ENCODE data around the gene DKKL1.

Gene DKKL1

GRCh38 chr19:49378512-49378911 lies 14.8 kb downstream of the DKKL1 start:
- ATAC-seq, result no peak
- TF ChIP-seq, protein P1, sequence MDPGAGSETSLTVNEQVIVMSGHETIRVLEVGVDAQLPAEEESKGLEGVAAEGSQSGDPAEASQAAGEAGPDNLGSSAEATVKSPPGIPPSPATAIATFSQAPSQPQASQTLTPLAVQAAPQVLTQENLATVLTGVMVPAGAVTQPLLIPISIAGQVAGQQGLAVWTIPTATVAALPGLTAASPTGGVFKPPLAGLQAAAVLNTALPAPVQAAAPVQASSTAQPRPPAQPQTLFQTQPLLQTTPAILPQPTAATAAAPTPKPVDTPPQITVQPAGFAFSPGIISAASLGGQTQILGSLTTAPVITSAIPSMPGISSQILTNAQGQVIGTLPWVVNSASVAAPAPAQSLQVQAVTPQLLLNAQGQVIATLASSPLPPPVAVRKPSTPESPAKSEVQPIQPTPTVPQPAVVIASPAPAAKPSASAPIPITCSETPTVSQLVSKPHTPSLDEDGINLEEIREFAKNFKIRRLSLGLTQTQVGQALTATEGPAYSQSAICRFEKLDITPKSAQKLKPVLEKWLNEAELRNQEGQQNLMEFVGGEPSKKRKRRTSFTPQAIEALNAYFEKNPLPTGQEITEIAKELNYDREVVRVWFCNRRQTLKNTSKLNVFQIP (CRISPR knock-in tag; IDR thresholded peaks at IDR 0.05; ENCODE audit: borderline replicate concordance, low read depth), result no peak
- TF ChIP-seq CREB5 (CRISPR knock-in tag; IDR thresholded peaks at IDR 0.05; ENCODE audit: low read depth) (no peak), RARB (CRISPR knock-in tag; IDR thresholded peaks at IDR 0.05) (no peak), GLIS3 (CRISPR knock-in tag; IDR thresholded peaks at IDR 0.05) (no peak), TOX (CRISPR knock-in tag; IDR thresholded peaks at IDR 0.05; ENCODE audit: borderline replicate concordance) (no peak), ZC3H10 (CRISPR knock-in tag; IDR thresholded peaks at IDR 0.05) (no peak), SNAI2 (CRISPR knock-in tag; IDR thresholded peaks at IDR 0.05) (no peak), ZNF8 (CRISPR knock-in tag; IDR thresholded peaks at IDR 0.05) (no peak), BACH2 (CRISPR knock-in tag; IDR thresholded peaks at IDR 0.05; ENCODE audit: borderline replicate concordance) (no peak), ISL1 (CRISPR knock-in tag; IDR thresholded peaks at IDR 0.05) (no peak), TCF4 (CRISPR knock-in tag; IDR thresholded peaks at IDR 0.05; ENCODE audit: borderline replicate concordance) (no peak), PATZ1 (CRISPR knock-in tag; IDR thresholded peaks at IDR 0.05; ENCODE audit: borderline replicate concordance) (no peak), ARNTL (CRISPR knock-in tag; IDR thresholded peaks at IDR 0.05; ENCODE audit: borderline replicate concordance, low read depth) (no peak), ZFP30 (CRISPR knock-in tag; IDR thresholded peaks at IDR 0.05) (no peak)
- TF ChIP-seq, protein P2, sequence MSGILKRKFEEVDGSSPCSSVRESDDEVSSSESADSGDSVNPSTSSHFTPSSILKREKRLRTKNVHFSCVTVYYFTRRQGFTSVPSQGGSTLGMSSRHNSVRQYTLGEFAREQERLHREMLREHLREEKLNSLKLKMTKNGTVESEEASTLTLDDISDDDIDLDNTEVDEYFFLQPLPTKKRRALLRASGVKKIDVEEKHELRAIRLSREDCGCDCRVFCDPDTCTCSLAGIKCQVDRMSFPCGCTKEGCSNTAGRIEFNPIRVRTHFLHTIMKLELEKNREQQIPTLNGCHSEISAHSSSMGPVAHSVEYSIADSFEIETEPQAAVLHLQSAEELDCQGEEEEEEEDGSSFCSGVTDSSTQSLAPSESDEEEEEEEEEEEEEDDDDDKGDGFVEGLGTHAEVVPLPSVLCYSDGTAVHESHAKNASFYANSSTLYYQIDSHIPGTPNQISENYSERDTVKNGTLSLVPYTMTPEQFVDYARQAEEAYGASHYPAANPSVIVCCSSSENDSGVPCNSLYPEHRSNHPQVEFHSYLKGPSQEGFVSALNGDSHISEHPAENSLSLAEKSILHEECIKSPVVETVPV (CRISPR knock-in tag; IDR thresholded peaks at IDR 0.05), result no peak

GRCh38 chr19:49380391-49380790 lies 16.7 kb downstream of the DKKL1 start:
- TF ChIP-seq GLIS3 (CRISPR knock-in tag; IDR thresholded peaks at IDR 0.05), result no peak
- no peak for TF ChIP-seq CSDC2 (CRISPR knock-in tag; IDR thresholded peaks at IDR 0.05)

GRCh38 chr19:49382639-49383038 lies 19.0 kb downstream of the DKKL1 start:
- TF ChIP-seq, protein P1 (CRISPR knock-in tag; IDR thresholded peaks at IDR 0.05; ENCODE audit: borderline replicate concordance, low read depth), result no peak
- TF ChIP-seq, protein P2 (CRISPR knock-in tag; IDR thresholded peaks at IDR 0.05), result no peak
- no peak for TF ChIP-seq RARB (CRISPR knock-in tag; IDR thresholded peaks at IDR 0.05)
- ATAC-seq, result no peak

More at GRCh38 chr19:49380391-49380790, 16.7 kb downstream of the DKKL1 start:
- ATAC-seq, result no peak

DNA sequence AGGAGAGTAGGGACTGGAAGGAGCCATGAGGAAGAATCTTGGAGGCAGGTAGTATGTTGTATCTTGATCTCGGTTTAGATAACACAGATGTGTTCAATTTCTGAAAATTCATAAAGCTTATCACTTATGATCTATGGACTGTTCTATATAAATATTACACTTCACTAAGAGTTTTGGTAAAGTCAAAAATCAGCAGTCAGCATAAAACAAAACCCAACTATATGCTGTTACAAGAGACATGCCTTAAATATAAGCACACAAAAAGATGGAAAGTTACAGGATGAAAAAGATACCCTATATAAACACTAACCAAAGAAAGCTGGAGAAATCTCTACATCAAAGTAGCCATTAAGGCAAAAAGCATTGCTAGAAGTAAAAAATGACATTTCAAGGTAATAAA lies 19.9 kb downstream of the DKKL1 start:
- no peak for ATAC-seq
- TF ChIP-seq, protein P3, sequence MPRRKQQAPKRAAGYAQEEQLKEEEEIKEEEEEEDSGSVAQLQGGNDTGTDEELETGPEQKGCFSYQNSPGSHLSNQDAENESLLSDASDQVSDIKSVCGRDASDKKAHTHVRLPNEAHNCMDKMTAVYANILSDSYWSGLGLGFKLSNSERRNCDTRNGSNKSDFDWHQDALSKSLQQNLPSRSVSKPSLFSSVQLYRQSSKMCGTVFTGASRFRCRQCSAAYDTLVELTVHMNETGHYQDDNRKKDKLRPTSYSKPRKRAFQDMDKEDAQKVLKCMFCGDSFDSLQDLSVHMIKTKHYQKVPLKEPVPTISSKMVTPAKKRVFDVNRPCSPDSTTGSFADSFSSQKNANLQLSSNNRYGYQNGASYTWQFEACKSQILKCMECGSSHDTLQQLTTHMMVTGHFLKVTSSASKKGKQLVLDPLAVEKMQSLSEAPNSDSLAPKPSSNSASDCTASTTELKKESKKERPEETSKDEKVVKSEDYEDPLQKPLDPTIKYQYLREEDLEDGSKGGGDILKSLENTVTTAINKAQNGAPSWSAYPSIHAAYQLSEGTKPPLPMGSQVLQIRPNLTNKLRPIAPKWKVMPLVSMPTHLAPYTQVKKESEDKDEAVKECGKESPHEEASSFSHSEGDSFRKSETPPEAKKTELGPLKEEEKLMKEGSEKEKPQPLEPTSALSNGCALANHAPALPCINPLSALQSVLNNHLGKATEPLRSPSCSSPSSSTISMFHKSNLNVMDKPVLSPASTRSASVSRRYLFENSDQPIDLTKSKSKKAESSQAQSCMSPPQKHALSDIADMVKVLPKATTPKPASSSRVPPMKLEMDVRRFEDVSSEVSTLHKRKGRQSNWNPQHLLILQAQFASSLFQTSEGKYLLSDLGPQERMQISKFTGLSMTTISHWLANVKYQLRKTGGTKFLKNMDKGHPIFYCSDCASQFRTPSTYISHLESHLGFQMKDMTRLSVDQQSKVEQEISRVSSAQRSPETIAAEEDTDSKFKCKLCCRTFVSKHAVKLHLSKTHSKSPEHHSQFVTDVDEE (CRISPR knock-in tag; IDR thresholded peaks at IDR 0.05), result no peak
- TF ChIP-seq PPARA (CRISPR knock-in tag; IDR thresholded peaks at IDR 0.05; ENCODE audit: borderline replicate concordance), result no peak
- no peak for TF ChIP-seq ARNTL (CRISPR knock-in tag; IDR thresholded peaks at IDR 0.05; ENCODE audit: borderline replicate concordance, low read depth)
- no peak for TF ChIP-seq CSDC2 (CRISPR knock-in tag; IDR thresholded peaks at IDR 0.05)
- TF ChIP-seq TOX (CRISPR knock-in tag; IDR thresholded peaks at IDR 0.05; ENCODE audit: borderline replicate concordance), result no peak
- no peak for TF ChIP-seq ZC3H10 (CRISPR knock-in tag; IDR thresholded peaks at IDR 0.05)
- no peak for TF ChIP-seq ZNF565 (CRISPR knock-in tag; conservative IDR thresholded peaks at IDR 0.05; ENCODE audit: low read depth)
- no peak for TF ChIP-seq GLIS3 (CRISPR knock-in tag; IDR thresholded peaks at IDR 0.05)
- no peak for TF ChIP-seq RARB (CRISPR knock-in tag; IDR thresholded peaks at IDR 0.05)
- no peak for TF ChIP-seq CREB5 (CRISPR knock-in tag; IDR thresholded peaks at IDR 0.05; ENCODE audit: low read depth)
- no peak for TF ChIP-seq ZNF70 (CRISPR knock-in tag; IDR thresholded peaks at IDR 0.05)
- TF ChIP-seq ZFP3 (CRISPR knock-in tag; IDR thresholded peaks at IDR 0.05), result no peak
- TF ChIP-seq ISL1 (CRISPR knock-in tag; IDR thresholded peaks at IDR 0.05), result no peak
- no peak for TF ChIP-seq OSR1 (CRISPR knock-in tag; IDR thresholded peaks at IDR 0.05)
- no peak for TF ChIP-seq ZNF8 (CRISPR knock-in tag; IDR thresholded peaks at IDR 0.05)
- no peak for TF ChIP-seq ZFP30 (CRISPR knock-in tag; IDR thresholded peaks at IDR 0.05)
